K562 (cell line): ENCODE results near the gene ZMIZ1. TPM values are rescaled to one million over a fixed set of nuclear protein-coding genes. Genes with fewer than 3 reads are reported as not detected.

Experiments used
- ATAC-seq: fragments of 200-7000 bp; cut with Tn5 transposase; 3 replicates; pipeline ENCODE4 v1.9.1; 2020; ENCODE audit warnings: moderate library complexity
- BruUV-seq: library from RNA; stranded (reverse); fragments of 400-500 nt; replicated peaks from 2 replicates; lab custom pipeline; 2021; lab: Mats Ljungman, UMichigan
- CTCF ChIA-PET: fragments of 300-600 bp; formaldehyde crosslinking; extraction: SDS; loops from one replicate; lab custom pipeline; 2021; ENCODE audit warnings: low intra/inter-chr PET ratio; lab: Yijun Ruan, JAX
- POLR2A ChIA-PET: fragments of 300-600, 350-650 bp; sonication (Branson Sonifier 250); formaldehyde crosslinking; extraction: SDS; loops from one replicate; lab custom pipeline; 2021; ENCODE audit warnings: antibody characterized with exemption, inconsistent platforms; lab: Yijun Ruan, JAX
- DNase-seq, 4 experiments: peaks; one replicate each; pipeline versions ENCODE4 v3.0.0 to v3.0.0-alpha.2; 2011 to 2018; ENCODE audit warnings: low spot score in 3 of 4, mixed read lengths in 3 of 4; ENCODE audit errors: extremely low read depth in 1 of 4
- FAIRE-seq: peaks from 2 replicates; lab custom pipeline; 2011; peaks lifted over from hg19 to GRCh38; lab: Jason Lieb, UNC
- H2AFZ ChIP-seq: 2 replicates; pipeline ENCODE4 v1.6.0; 2011; ENCODE audit warnings: low read depth, low read length, control low read depth, inconsistent platforms
- H3K27ac ChIP-seq: fragments of 200-600 bp; 3 replicates; pipeline ENCODE4 v1.8.0; 2011; ENCODE audit warnings: low read depth, mild to moderate bottlenecking, control low read depth, inconsistent platforms, low read length, moderate library complexity, mixed read lengths; ENCODE audit errors: extremely low read depth
- H3K27me3 ChIP-seq, 2 experiments: fragments of 300-600 bp in 1 of 2; 2 replicates in 1 of 2; 3 replicates in 1 of 2; pipeline versions ENCODE4 v1.6.0 to v1.8.0; 2011; ENCODE audit warnings: inconsistent platforms in 2 of 2, low read length in 2 of 2, mild to moderate bottlenecking in 1 of 2, mixed read lengths in 1 of 2, moderate library complexity in 1 of 2; ENCODE audit not compliant: control insufficient read depth in 2 of 2, insufficient read depth in 2 of 2
- H3K36me3 ChIP-seq: fragments of 300-600 bp; 3 replicates; pipeline ENCODE4 v1.8.0; 2011; ENCODE audit warnings: mild to moderate bottlenecking, low read length, inconsistent platforms; ENCODE audit not compliant: control insufficient read depth, insufficient read depth
- H3K4me1 ChIP-seq, 2 experiments: fragments of 200-600 bp in 1 of 2; replicated peaks in 1 of 2; 2 replicates in 1 of 2; 3 replicates in 1 of 2; pipeline versions ENCODE4 v1.5.1 to v1.8.0; 2011; ENCODE audit warnings: inconsistent platforms in 2 of 2, low read length in 2 of 2, mild to moderate bottlenecking in 1 of 2, mixed read lengths in 1 of 2, moderate library complexity in 1 of 2; ENCODE audit not compliant: control insufficient read depth in 2 of 2, insufficient read depth in 2 of 2
- H3K4me2 ChIP-seq: 2 replicates; pipeline ENCODE4 v1.6.1; 2011; ENCODE audit warnings: low read length, control low read depth, inconsistent platforms, mixed read lengths; ENCODE audit not compliant: insufficient read depth
- H3K4me3 ChIP-seq: fragments of 200-600 bp; sonication (generic), shearing (Covaris generic); 2 replicates; pipeline ENCODE4 v1.5.1; 2016; ENCODE audit warnings: control low read depth, inconsistent platforms
- H3K79me2 ChIP-seq: fragments of 200-600 bp; 3 replicates; pipeline ENCODE4 v1.8.0; 2011; ENCODE audit warnings: low read length, inconsistent platforms; ENCODE audit not compliant: control insufficient read depth, insufficient read depth
- H3K9ac ChIP-seq, 2 experiments: 2 replicates each; pipeline versions ENCODE4 v1.6.0 to v1.6.1; 2011; ENCODE audit warnings: low read depth in 2 of 2, low read length in 2 of 2, control low read depth in 1 of 2, inconsistent platforms in 1 of 2, mild to moderate bottlenecking in 1 of 2, mixed read lengths in 1 of 2; ENCODE audit not compliant: insufficient read depth in 1 of 2
- H3K9me1 ChIP-seq: one replicate; pipeline ENCODE4 v1.6.0; 2011; ENCODE audit warnings: inconsistent platforms, mild to moderate bottlenecking, low read length, moderate library complexity; ENCODE audit not compliant: control insufficient read depth, insufficient read depth
- H3K9me3 ChIP-seq: replicated peaks from 2 replicates; pipeline ENCODE4 v1.5.1; 2011; ENCODE audit warnings: low read depth, low read length, inconsistent platforms; ENCODE audit not compliant: control insufficient read depth, insufficient read depth
- H4K20me1 ChIP-seq: replicated peaks from 2 replicates; pipeline ENCODE4 v1.6.1; 2011; ENCODE audit warnings: low read length, inconsistent platforms, mixed read lengths; ENCODE audit not compliant: control insufficient read depth, insufficient read depth
- ASH1L ChIP-seq: fragments of 450-650 bp; IDR thresholded peaks from 2 replicates; pipeline ENCODE4 v1.6.1; 2018; ENCODE audit warnings: borderline replicate concordance, mild to moderate bottlenecking, low read depth; ENCODE audit not compliant: partially characterized antibody
- BRF1 ChIP-seq: IDR thresholded peaks from 3 replicates; pipeline ENCODE4 v1.6.1; 2011; ENCODE audit warnings: borderline replicate concordance, mild to moderate bottlenecking; ENCODE audit not compliant: insufficient read length; ENCODE audit errors: extremely low read depth
- CGGBP1 ChIP-seq: fragments of 250-450 bp; sonication (Bioruptor Pico); IDR thresholded peaks from 2 replicates; pipeline ENCODE4 v1.9.0; 2021; ENCODE audit warnings: mild to moderate bottlenecking
- FOXP4 ChIP-seq: sonication (generic); formaldehyde crosslinking; IDR thresholded peaks from 2 replicates; pipeline ENCODE4 v1.8.0; 2022; ENCODE audit warnings: mild to moderate bottlenecking, missing genetic modification reagents, borderline replicate concordance
- HNRNPLL ChIP-seq: fragments of 200-400 bp; formaldehyde crosslinking; IDR thresholded peaks from 2 replicates; pipeline ENCODE4 v1.6.1; 2017; ENCODE audit warnings: low read length, low read depth, mild to moderate bottlenecking; ENCODE audit not compliant: poor library complexity, severe bottlenecking
- ID3 ChIP-seq, 2 experiments: fragments of 250-450 bp in 1 of 2; fragments of 450-650 bp in 1 of 2; sonication (Bioruptor Pico) in 1 of 2; IDR thresholded peaks; 2 replicates each; pipeline versions ENCODE4 v1.6.1 to v1.8.0; 2016 to 2021; ENCODE audit warnings: mild to moderate bottlenecking in 2 of 2, moderate library complexity in 2 of 2, missing compliant biosample characterization in 1 of 2, missing genetic modification characterization in 1 of 2
- KDM2B ChIP-seq: fragments of 250-450 bp; sonication (Bioruptor Pico); IDR thresholded peaks from 2 replicates; pipeline ENCODE4 v1.8.0; 2021; ENCODE audit warnings: mild to moderate bottlenecking, moderate library complexity
- NR4A1 ChIP-seq, 2 experiments: fragments of 250-450 bp in 1 of 2; fragments of 450-650 bp in 1 of 2; sonication (Bioruptor Pico) in 1 of 2; IDR thresholded peaks; 2 replicates each; pipeline versions ENCODE4 v1.4.0 to v1.6.1; 2016 to 2020; ENCODE audit warnings: mild to moderate bottlenecking in 2 of 2, missing compliant biosample characterization in 1 of 2, missing genetic modification characterization in 1 of 2, moderate library complexity in 1 of 2
- PYGO2 ChIP-seq: fragments of 450-650 bp; IDR thresholded peaks from 2 replicates; pipeline ENCODE4 v1.6.1; 2016; ENCODE audit warnings: mild to moderate bottlenecking, missing genetic modification characterization, moderate library complexity, missing compliant biosample characterization
- SAP30 ChIP-seq: fragments of 200-600 bp; sonication (generic); IDR thresholded peaks from 2 replicates; pipeline ENCODE4 v1.6.1; 2012; ENCODE audit warnings: borderline replicate concordance, low read depth, mild to moderate bottlenecking, moderate library complexity, low read length, control low read depth, inconsistent platforms; ENCODE audit not compliant: insufficient read depth, poor library complexity, severe bottlenecking
- SMARCE1 ChIP-seq: fragments of 450-650 bp; IDR thresholded peaks from 2 replicates; pipeline ENCODE4 v1.7.1; 2016; ENCODE audit warnings: mild to moderate bottlenecking
- THRA ChIP-seq: fragments of 450-650 bp; IDR thresholded peaks from 2 replicates; pipeline ENCODE4 v1.6.1; 2017; ENCODE audit warnings: mild to moderate bottlenecking, moderate library complexity
- ZFPM2 ChIP-seq: fragments of 250-450 bp; sonication (Bioruptor Pico); IDR thresholded peaks from 2 replicates; pipeline ENCODE4 v1.5.1; 2022; ENCODE audit warnings: mild to moderate bottlenecking
- ZNF24 ChIP-seq: fragments of 450-650 bp; IDR thresholded peaks from 2 replicates; pipeline ENCODE4 v1.6.1; 2016
- ZNF436 ChIP-seq: fragments of 250-450, 450-650 bp; sonication (Bioruptor Pico); formaldehyde crosslinking; IDR thresholded peaks from 2 replicates; pipeline ENCODE4 v1.7.0; 2020; ENCODE audit warnings: mild to moderate bottlenecking
- WGBS: fragments of 100-300 bp; shearing (Covaris generic); methylation state at CpG from one replicate; pipeline ENCODE4 v1.1.6; 2016; ENCODE audit warnings: low coverage, mixed read lengths; ENCODE audit not compliant: insufficient coverage; ENCODE audit errors: missing lambda C conversion rate; 5-methylcytosine and 5-hydroxymethylcytosine counted together
- in situ Hi-C: fragments of 300-500 bp; cut with MboI; formaldehyde crosslinking; loops from 4 replicates; pipeline ENCODE4 v1.15.0; 2018; ENCODE audit warnings: inconsistent platforms, mixed read lengths
- intact Hi-C: fragments of 100-400 bp; cut with micrococcal nuclease; formaldehyde crosslinking; loops from 2 replicates; pipeline ENCODE4 v1.14.2; 2022
- polyA plus RNA-seq, 8 experiments: library from polyadenylated mRNA; depleted of rRNA in 4 of 8; stranded (reverse) in 5 of 8; unstranded in 3 of 8; fragments of >200 nt; fragmentation: Nextera tagmentation in 2 of 8; fragmentation: Illumina TruSeq in 1 of 8; extraction: Ambion mirVana in 2 of 8; extraction: Trizol in 1 of 8; gene quantifications; 2 replicates each; pipeline versions ENCODE4 v1.2.1 to v1.2.3, GENCODE V29; 2011 to 2014; ENCODE audit warnings: inconsistent platforms in 1 of 8, missing spikeins in 1 of 8
- total RNA-seq, 7 experiments: library from RNA; depleted of rRNA in 6 of 7; stranded (reverse); fragments of >200 nt in 6 of 7; fragmentation: Illumina TruSeq in 2 of 7; extraction: Trizol in 2 of 7; gene quantifications; 2 replicates each; pipeline versions ENCODE4 v1.2.1 to v1.2.3, GENCODE V29; 2011 to 2021; ENCODE audit warnings: low replicate concordance in 1 of 7

ZMIZ1 gene
- total and polyA plus RNA-seq, 9 of the 15 experiments (the other 6 are each of a cell fraction or from before 2014, with no cell fraction given), result 1.0 to 37.3 (median 4.3) TPM

GRCh38 chr10:79274279-79275104 lies 205.7 kb downstream of the ZMIZ1 start (continued):
- no peak for TF ChIP-seq NR4A1 (CRISPR knock-in tag; IDR thresholded peaks at IDR 0.05)
- TF ChIP-seq NR4A1 (tag; IDR thresholded peaks at IDR 0.05), result no peak
- no peak for TF ChIP-seq THRA
- no peak for TF ChIP-seq BRF1

GRCh38 chr10:79275105-79275430 lies 206.3 kb downstream of the ZMIZ1 start:
- Histone ChIP-seq H3K79me2 (no peaks in the 10 kb centered on the region), H3K4me1 (peaks cover 8 to 18% of the 10 kb centered on the region in 2 experiments), H3K9me3 (no peaks in the 10 kb centered on the region), H3K27ac (no peak overlapping the region), H3K9ac (no peak overlapping the region), H3K4me2 (no peak overlapping the region), H3K36me3 (peaks cover 9% of the 10 kb centered on the region; the same call in 1 of the 3 replicates), H3K9me1 (peaks cover 5% of the 10 kb centered on the region), H3K4me3 (no peak overlapping the region), H4K20me1 (peaks cover 30% of the 10 kb centered on the region; the same call in 1 of the 2 replicates), H3K27me3 (no peaks in the 10 kb centered on the region), H2AFZ (no peak overlapping the region)
- intact Hi-C loops, result no loop called here
- CTCF ChIA-PET, result no interaction called here
- WGBS, result 54% methylated on average over 3 of the region's 3 CpGs
- FAIRE-seq (no peak), DNase-seq (no peak), ATAC-seq (no peak)
- in situ Hi-C loops, result no loop called here
- no TSS peak for BruUV-seq
- POLR2A ChIA-PET, result interaction anchor here (0.6 to 0.8 kb wide), 2 partner anchors 19 to 36 kb away, joined by 5 to 6 read pairs; no protein-coding TSS in a partner anchor
- TF ChIP-seq ID3 (CRISPR knock-in tag; IDR thresholded peaks at IDR 0.05) (no peak), ID3 (tag; IDR thresholded peaks at IDR 0.05) (no peak), ASH1L (no peak), FOXP4 (CRISPR knock-in tag) (no peak), SMARCE1 (no peak), ZNF24 (no peak), PYGO2 (tag) (no peak), CGGBP1 (CRISPR knock-in tag) (no peak), KDM2B (no peak), SAP30 (no peak), ZNF436 (CRISPR knock-in tag) (no peak), ZFPM2 (no peak), HNRNPLL (no peak)
